ENCODE measurements around the gene DCBLD2.

DNA sequence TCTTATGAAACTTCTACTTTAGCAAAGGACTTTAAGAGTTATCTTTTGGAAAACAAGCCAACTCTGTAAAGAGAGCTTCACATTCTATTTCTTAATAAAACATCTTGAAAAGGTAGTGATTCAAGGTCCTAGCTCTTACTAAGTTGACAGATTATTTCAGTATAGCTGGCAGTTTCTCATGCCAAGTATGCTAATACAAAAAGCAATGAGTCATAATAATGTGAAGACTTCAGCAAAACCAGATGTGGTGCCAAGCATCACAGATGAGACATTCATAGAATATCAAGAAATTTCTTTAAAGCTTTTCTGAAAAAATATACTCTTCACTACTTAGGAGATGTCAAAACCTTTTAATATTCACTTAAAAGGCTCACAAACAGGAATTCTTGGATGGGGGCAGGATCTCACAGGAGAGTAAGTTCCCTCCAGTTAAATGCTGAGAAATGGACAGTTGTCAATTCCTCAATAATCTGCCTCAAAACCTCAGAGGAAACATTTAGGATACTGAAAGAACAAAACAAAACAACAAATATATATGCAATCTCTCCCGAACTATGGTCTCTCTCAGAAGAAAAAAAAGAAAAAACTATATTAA lies 45.6 kb downstream of the DCBLD2 start:
- TF ChIP-seq, protein P1, sequence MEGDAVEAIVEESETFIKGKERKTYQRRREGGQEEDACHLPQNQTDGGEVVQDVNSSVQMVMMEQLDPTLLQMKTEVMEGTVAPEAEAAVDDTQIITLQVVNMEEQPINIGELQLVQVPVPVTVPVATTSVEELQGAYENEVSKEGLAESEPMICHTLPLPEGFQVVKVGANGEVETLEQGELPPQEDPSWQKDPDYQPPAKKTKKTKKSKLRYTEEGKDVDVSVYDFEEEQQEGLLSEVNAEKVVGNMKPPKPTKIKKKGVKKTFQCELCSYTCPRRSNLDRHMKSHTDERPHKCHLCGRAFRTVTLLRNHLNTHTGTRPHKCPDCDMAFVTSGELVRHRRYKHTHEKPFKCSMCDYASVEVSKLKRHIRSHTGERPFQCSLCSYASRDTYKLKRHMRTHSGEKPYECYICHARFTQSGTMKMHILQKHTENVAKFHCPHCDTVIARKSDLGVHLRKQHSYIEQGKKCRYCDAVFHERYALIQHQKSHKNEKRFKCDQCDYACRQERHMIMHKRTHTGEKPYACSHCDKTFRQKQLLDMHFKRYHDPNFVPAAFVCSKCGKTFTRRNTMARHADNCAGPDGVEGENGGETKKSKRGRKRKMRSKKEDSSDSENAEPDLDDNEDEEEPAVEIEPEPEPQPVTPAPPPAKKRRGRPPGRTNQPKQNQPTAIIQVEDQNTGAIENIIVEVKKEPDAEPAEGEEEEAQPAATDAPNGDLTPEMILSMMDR (conservative IDR thresholded peaks at IDR 0.05; ENCODE audit: low read length) = no peak
- no peak for TF ChIP-seq EZH2phosphoT487 (IDR thresholded peaks at IDR 0.05; ENCODE audit: borderline replicate concordance, low read depth, low read length)

Data from OCI-LY7 (cell line).